ENCODE measurements around the gene GPD1. TPM values are rescaled to one million over a fixed set of nuclear protein-coding genes. Genes with fewer than 3 reads are reported as not detected.

Gene GPD1
- total and polyA plus RNA-seq, 2 experiments from 2014 or later: not detected

DNA sequence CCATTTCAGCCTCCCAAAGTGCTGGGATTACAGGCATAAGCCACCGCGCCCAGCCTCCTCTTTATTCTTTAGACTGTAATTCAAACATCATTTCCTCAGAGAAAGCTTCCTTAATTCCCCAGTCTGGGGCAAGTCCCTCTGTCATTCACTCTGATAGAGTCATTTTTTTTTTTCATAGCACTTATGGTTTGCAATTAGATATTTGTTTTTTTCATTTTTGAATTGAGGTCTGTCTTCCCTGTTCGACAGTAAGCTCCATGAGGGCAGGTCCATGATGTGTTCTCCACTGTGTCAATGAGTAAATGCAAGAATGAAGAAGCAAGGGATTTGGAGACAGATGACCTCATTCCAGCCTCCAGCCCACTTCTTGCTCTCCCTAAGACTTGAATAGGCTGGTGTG, 34.3 kb upstream of the GPD1 start:
- Histone ChIP-seq H4K20me1 (ENCODE audit: insufficient read depth) (no peaks in the 10 kb centered on the region), H3K4me2 (ENCODE audit: unreplicated experiment) (no peak overlapping the region)
- in situ Hi-C loops (cut with MboI): loop anchor here (25.0 kb wide), 1 partner anchor 207 kb away; no protein-coding TSS in a partner anchor

GRCh38 chr12:50070314-50071060, 33.3 kb upstream of the GPD1 start:
- Histone ChIP-seq H3F3A (ENCODE audit: insufficient read depth) (peaks cover 10% of the 10 kb centered on the region; the same call in 1 of the 2 replicates), H3K4me1 (ENCODE audit: insufficient read depth) (peaks cover 11% of the 10 kb centered on the region), H3K27me3 (replicated peaks; ENCODE audit: insufficient read depth) (no peaks in the 10 kb centered on the region), H3K79me2 (ENCODE audit: insufficient read depth) (no peaks in the 10 kb centered on the region), H2AFZ (peak overlapping the region; percentile 80), H3K36me3 (ENCODE audit: low read depth) (no peaks in the 10 kb centered on the region), H3K4me2 (ENCODE audit: unreplicated experiment) (no peak overlapping the region), H3K9me2 (ENCODE audit: insufficient read depth) (no peaks in the 10 kb centered on the region), H3K27ac (no peak overlapping the region), H3K9me3 (ENCODE audit: low read depth) (no peaks in the 10 kb centered on the region), H4K20me1 (ENCODE audit: insufficient read depth) (no peaks in the 10 kb centered on the region), H3K4me3 (no peak overlapping the region), H3K9ac (peak overlapping the region; percentile 41; the same call in 1 of the 2 replicates)
- peak; percentile 85 for DNase-seq
- TF ChIP-seq EZH2phosphoT487 (IDR thresholded peaks at IDR 0.05; ENCODE audit: insufficient read depth, low read depth) (no peak), EZH2 (IDR thresholded peaks at IDR 0.05; ENCODE audit: insufficient read depth, poor library complexity, severe bottlenecking) (no peak)
- in situ Hi-C loops (cut with MboI): loop anchor here (25.0 kb wide), 1 partner anchor 208 kb away; no protein-coding TSS in a partner anchor
- 18 to 24% methylated on average over 9 of the region's 9 CpGs for WGBS, 2 experiments (ENCODE audit: low coverage in 1 of 2, low lambda C conversion rate in 2 of 2, missing lambda C conversion rate in 2 of 2)

More for the DNA sequence above, 34.3 kb upstream of the GPD1 start:
- Histone ChIP-seq H3K4me1 (ENCODE audit: insufficient read depth) (peaks cover 11% of the 10 kb centered on the region), H3K9me2 (ENCODE audit: insufficient read depth) (no peaks in the 10 kb centered on the region), H3K27me3 (replicated peaks; ENCODE audit: insufficient read depth) (no peaks in the 10 kb centered on the region), H3K9me3 (ENCODE audit: low read depth) (no peaks in the 10 kb centered on the region), H3K4me3 (no peak overlapping the region), H3F3A (ENCODE audit: insufficient read depth) (peaks cover 10% of the 10 kb centered on the region; the same call in 1 of the 2 replicates), H3K36me3 (ENCODE audit: low read depth) (no peaks in the 10 kb centered on the region), H3K9ac (no peak overlapping the region), H2AFZ (no peak overlapping the region), H3K79me2 (ENCODE audit: insufficient read depth) (no peaks in the 10 kb centered on the region), H3K27ac (no peak overlapping the region)
- no peak for DNase-seq
- WGBS, 2 experiments (ENCODE audit: low coverage in 1 of 2, low lambda C conversion rate in 2 of 2, missing lambda C conversion rate in 2 of 2): 96 to 99% methylated on average over 3 of the region's 3 CpGs
- TF ChIP-seq EZH2 (IDR thresholded peaks at IDR 0.05; ENCODE audit: insufficient read depth, poor library complexity, severe bottlenecking) (no peak), EZH2phosphoT487 (IDR thresholded peaks at IDR 0.05; ENCODE audit: insufficient read depth, low read depth) (no peak)

DNA sequence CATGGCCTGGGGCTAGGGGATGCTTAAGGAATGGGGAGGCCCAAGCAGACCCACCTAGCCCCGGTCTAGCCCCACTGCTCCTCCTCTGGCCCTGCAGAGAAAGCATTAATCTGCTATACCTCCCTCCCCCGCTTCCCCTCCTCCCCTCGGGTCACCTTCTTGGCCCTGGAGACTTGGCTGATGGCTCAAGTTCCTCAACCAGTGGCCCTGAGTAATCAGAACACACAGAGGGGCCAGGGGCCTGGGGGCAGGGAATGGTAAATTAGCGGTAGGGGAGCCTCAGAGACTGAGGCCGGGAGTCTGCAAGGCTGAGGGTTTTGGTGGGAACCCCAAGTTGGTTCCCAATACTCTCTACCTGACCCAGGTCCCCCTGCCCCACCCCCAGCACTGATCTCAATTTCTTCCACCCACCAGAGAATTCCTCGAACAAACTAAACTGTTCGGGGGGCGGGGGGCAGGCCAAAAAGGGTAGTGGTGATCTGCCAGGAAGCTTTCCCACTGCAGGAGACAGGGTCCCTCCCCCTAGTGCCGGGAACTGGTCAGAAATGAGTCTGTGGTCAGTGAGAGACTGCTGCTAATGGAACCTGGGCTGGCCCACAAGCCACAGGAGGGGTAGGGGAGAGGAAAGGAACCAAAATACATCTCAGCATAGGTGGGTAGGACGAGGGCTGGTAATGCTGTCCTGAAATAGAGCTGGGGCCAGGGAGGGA, 31.5 kb upstream of the GPD1 start:
- Histone ChIP-seq H3K9me2 (ENCODE audit: insufficient read depth) (no peaks in the 10 kb centered on the region), H3K4me2 (ENCODE audit: unreplicated experiment) (no peak overlapping the region), H3K4me1 (ENCODE audit: insufficient read depth) (no peaks in the 10 kb centered on the region), H4K20me1 (ENCODE audit: insufficient read depth) (no peaks in the 10 kb centered on the region), H3K4me3 (no peak overlapping the region), H3K79me2 (ENCODE audit: insufficient read depth) (no peaks in the 10 kb centered on the region), H3K9ac (no peak overlapping the region), H3K27ac (no peak overlapping the region), H3K36me3 (ENCODE audit: low read depth) (no peaks in the 10 kb centered on the region), H3K27me3 (replicated peaks; ENCODE audit: insufficient read depth) (no peaks in the 10 kb centered on the region), H3F3A (ENCODE audit: insufficient read depth) (no peaks in the 10 kb centered on the region), H2AFZ (no peak overlapping the region), H3K9me3 (ENCODE audit: low read depth) (no peaks in the 10 kb centered on the region)
- TF ChIP-seq EZH2phosphoT487 (IDR thresholded peaks at IDR 0.05; ENCODE audit: insufficient read depth, low read depth) (no peak), EZH2 (IDR thresholded peaks at IDR 0.05; ENCODE audit: insufficient read depth, poor library complexity, severe bottlenecking) (no peak)
- no peak for DNase-seq
- in situ Hi-C loops (cut with MboI): loop anchor here (25.0 kb wide), 1 partner anchor 210 kb away; no protein-coding TSS in a partner anchor
- WGBS, 2 experiments (ENCODE audit: low coverage in 1 of 2, low lambda C conversion rate in 2 of 2, missing lambda C conversion rate in 2 of 2): 70 to 78% methylated on average over 8 to 10 of the region's 10 CpGs

GRCh38 chr12:50073206-50073605, 30.6 kb upstream of the GPD1 start:
- H3K9ac ChIP-seq: no peak overlapping the region
- H4K20me1 ChIP-seq (ENCODE audit: insufficient read depth): no peaks in the 10 kb centered on the region
- 58 to 70% methylated on average over 6 to 7 of the region's 7 CpGs for WGBS, 2 experiments (ENCODE audit: low coverage in 1 of 2, low lambda C conversion rate in 2 of 2, missing lambda C conversion rate in 2 of 2)
- in situ Hi-C loops (cut with MboI): loop anchor here (25.0 kb wide), 1 partner anchor 211 kb away; no protein-coding TSS in a partner anchor
- H3K9me2 ChIP-seq (ENCODE audit: insufficient read depth): no peaks in the 10 kb centered on the region
- no peak overlapping the region for H3K27ac ChIP-seq
- no peak for DNase-seq
- no peaks in the 10 kb centered on the region for H3K36me3 ChIP-seq (ENCODE audit: low read depth)
- no peak overlapping the region for H2AFZ ChIP-seq
- H3K4me3 ChIP-seq: no peak overlapping the region
- H3K4me1 ChIP-seq (ENCODE audit: insufficient read depth): no peaks in the 10 kb centered on the region
- H3F3A ChIP-seq (ENCODE audit: insufficient read depth): no peaks in the 10 kb centered on the region
- H3K27me3 ChIP-seq (replicated peaks; ENCODE audit: insufficient read depth): no peaks in the 10 kb centered on the region
- TF ChIP-seq EZH2 (IDR thresholded peaks at IDR 0.05; ENCODE audit: insufficient read depth, poor library complexity, severe bottlenecking) (no peak), EZH2phosphoT487 (IDR thresholded peaks at IDR 0.05; ENCODE audit: insufficient read depth, low read depth) (no peak)
- no peaks in the 10 kb centered on the region for H3K9me3 ChIP-seq (ENCODE audit: low read depth)
- H3K4me2 ChIP-seq (ENCODE audit: unreplicated experiment): no peak overlapping the region
- H3K79me2 ChIP-seq (ENCODE audit: insufficient read depth): no peaks in the 10 kb centered on the region
